ENCODE measurements around the gene SMIM28. TPM values are rescaled to one million over a fixed set of nuclear protein-coding genes. Genes with fewer than 3 reads are reported as not detected.

Gene SMIM28
- polyA plus RNA-seq, 3 donors from 2014 or later, result not detected

Other genes with a start within 250 kb of the SMIM28 start
- under 1 TPM in 1 of 3 donors, not detected in 2; 0.03 TPM for gene ARFGEF3, start 216.0 kb upstream of the SMIM28 start, polyA plus RNA-seq
- not detected for gene PBOV1, start 159.4 kb upstream of the SMIM28 start, polyA plus RNA-seq
- 10 to 100 TPM; 22.0 to 34.5 (median 26.7) TPM for gene HEBP2, start 26.3 kb downstream of the SMIM28 start, polyA plus RNA-seq
- under 1 TPM in 1 of 3 donors, not detected in 2; 0.09 TPM for gene NHSL1, start 121.6 kb downstream of the SMIM28 start, polyA plus RNA-seq

Measured in immature natural killer cell (primary cell).